Thyroid gland (tissue), 4 donors: Measurements from ENCODE around the gene C18orf54.

ENCODE experiments used
- POLR2A ChIP-seq, 2 donors: fragments of 450-650 bp; IDR thresholded peaks; one replicate each; pipeline ENCODE4 v1.6.1; 2017; ENCODE audit warnings: antibody characterized with exemption in 2 of 2, mild to moderate bottlenecking in 2 of 2, moderate library complexity in 1 of 2
- TF ChIP-seq, protein P1 (sequence below), 6 experiments: fragments of 200-600 bp in 3 of 6; fragments of 450-650 bp in 3 of 6; sonication (generic) in 3 of 6; IDR thresholded peaks; one replicate each; pipeline ENCODE4 v1.5.1; 2016 to 2019; ENCODE audit warnings: antibody characterized with exemption in 6 of 6, mild to moderate bottlenecking in 2 of 6, inconsistent platforms in 1 of 6, moderate library complexity in 1 of 6

DNA sequence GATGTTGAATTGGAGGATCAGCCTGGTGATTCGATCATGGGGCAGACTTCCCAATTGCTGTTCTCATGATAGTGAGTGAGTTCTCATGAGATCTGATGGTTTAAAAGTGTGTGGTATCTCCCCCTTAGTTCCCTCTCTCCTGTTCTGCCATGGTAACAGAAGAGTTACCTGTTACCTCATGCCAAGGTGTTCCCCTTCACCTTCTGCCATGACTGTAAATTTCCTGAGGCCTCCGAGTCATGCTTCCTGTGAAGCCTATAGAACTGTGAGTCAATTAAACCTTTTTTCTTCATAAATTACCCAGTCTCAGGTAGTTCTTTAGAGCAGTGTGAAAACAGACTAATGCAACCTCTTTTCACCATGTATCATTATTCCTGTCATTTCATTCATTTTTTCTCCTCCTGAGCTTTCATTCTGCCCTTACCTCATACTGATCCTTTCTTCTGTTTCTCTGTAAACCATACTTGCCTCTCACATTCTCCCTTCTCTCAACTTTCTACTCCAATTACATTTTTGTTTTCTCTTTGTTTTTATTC, 22.0 kb upstream of the C18orf54 start:
- TF ChIP-seq POLR2A (IDR thresholded peaks at IDR 0.05), result no peak
- TF ChIP-seq, protein P1, sequence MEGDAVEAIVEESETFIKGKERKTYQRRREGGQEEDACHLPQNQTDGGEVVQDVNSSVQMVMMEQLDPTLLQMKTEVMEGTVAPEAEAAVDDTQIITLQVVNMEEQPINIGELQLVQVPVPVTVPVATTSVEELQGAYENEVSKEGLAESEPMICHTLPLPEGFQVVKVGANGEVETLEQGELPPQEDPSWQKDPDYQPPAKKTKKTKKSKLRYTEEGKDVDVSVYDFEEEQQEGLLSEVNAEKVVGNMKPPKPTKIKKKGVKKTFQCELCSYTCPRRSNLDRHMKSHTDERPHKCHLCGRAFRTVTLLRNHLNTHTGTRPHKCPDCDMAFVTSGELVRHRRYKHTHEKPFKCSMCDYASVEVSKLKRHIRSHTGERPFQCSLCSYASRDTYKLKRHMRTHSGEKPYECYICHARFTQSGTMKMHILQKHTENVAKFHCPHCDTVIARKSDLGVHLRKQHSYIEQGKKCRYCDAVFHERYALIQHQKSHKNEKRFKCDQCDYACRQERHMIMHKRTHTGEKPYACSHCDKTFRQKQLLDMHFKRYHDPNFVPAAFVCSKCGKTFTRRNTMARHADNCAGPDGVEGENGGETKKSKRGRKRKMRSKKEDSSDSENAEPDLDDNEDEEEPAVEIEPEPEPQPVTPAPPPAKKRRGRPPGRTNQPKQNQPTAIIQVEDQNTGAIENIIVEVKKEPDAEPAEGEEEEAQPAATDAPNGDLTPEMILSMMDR (IDR thresholded peaks at IDR 0.05), result no peak
